Neural progenitor cell (in vitro differentiated cells): ENCODE data around the gene SASH3. TPM values are rescaled to one million over a fixed set of nuclear protein-coding genes. Genes with fewer than 3 reads are reported as not detected.

Source experiments
- DNase-seq: peaks from one replicate; pipeline ENCODE4 v3.0.0-alpha.2; 2016; ENCODE audit warnings: low spot score
- H2AFZ ChIP-seq: fragments of 200-600 bp; sonication (generic); replicated peaks from 2 replicates; pipeline ENCODE4 v1.6.1; 2016; ENCODE audit warnings: antibody characterized with exemption
- H3F3A ChIP-seq: fragments of 200-600 bp; sonication (generic); 2 replicates; pipeline ENCODE4 v1.6.1; 2016; ENCODE audit warnings: antibody characterized with exemption, low read depth
- H3K27ac ChIP-seq: fragments of 200-600 bp; sonication (generic); 2 replicates; pipeline ENCODE4 v1.5.1; 2016; ENCODE audit warnings: mild to moderate bottlenecking
- H3K27me3 ChIP-seq: fragments of 200-600 bp; sonication (generic); 2 replicates; pipeline ENCODE4 v1.6.1; 2016; ENCODE audit warnings: mild to moderate bottlenecking, moderate library complexity
- H3K36me3 ChIP-seq: fragments of 200-600 bp; sonication (generic); 2 replicates; pipeline ENCODE4 v1.5.1; 2016
- H3K4me1 ChIP-seq: fragments of 200-600 bp; sonication (generic); 2 replicates; pipeline ENCODE4 v1.6.1; 2016; ENCODE audit warnings: mixed run types
- H3K4me2 ChIP-seq: fragments of 200-600 bp; sonication (generic); 2 replicates; pipeline ENCODE4 v1.6.1; 2016
- H3K4me3 ChIP-seq: fragments of 200-600 bp; sonication (generic); 2 replicates; pipeline ENCODE4 v1.5.1; 2016
- H3K79me2 ChIP-seq: fragments of 200-600 bp; sonication (generic); 2 replicates; pipeline ENCODE4 v1.6.1; 2016; ENCODE audit warnings: low read depth
- H3K9ac ChIP-seq: fragments of 200-600 bp; sonication (generic); 2 replicates; pipeline ENCODE4 v1.6.1; 2016
- H3K9me3 ChIP-seq: fragments of 200-600 bp; sonication (generic); 2 replicates; pipeline ENCODE4 v1.5.1; 2016; ENCODE audit warnings: low read depth
- H4K20me1 ChIP-seq: fragments of 200-600 bp; sonication (generic); 2 replicates; pipeline ENCODE4 v1.6.1; 2016; ENCODE audit warnings: low read depth
- H3K27ac Mint-ChIP-seq: 3 replicates; pipeline ENCODE4 v1.8.0; 2021; ENCODE audit warnings: mixed read lengths
- H3K27me3 Mint-ChIP-seq: 2 replicates; pipeline ENCODE4 v1.8.0; 2022; ENCODE audit warnings: low read depth, mild to moderate bottlenecking, inconsistent platforms, moderate library complexity, mixed read lengths; ENCODE audit not compliant: insufficient read depth
- H3K36me3 Mint-ChIP-seq: 3 replicates; pipeline ENCODE4 v1.8.0; 2021; ENCODE audit warnings: mixed read lengths
- H3K4me1 Mint-ChIP-seq: 3 replicates; pipeline ENCODE4 v1.8.0; 2021; ENCODE audit warnings: mixed read lengths
- H3K4me3 Mint-ChIP-seq: 3 replicates; pipeline ENCODE4 v1.8.0; 2021; ENCODE audit warnings: mild to moderate bottlenecking, moderate library complexity, mixed read lengths
- H3K9me3 Mint-ChIP-seq: 3 replicates; pipeline ENCODE4 v1.8.0; 2020; ENCODE audit warnings: mixed read lengths
- EZH2 ChIP-seq: fragments of 200-600 bp; sonication (generic); IDR thresholded peaks from 2 replicates; pipeline ENCODE4 v1.6.1; 2017; ENCODE audit warnings: antibody characterized with exemption, mild to moderate bottlenecking, moderate library complexity
- EZH2phosphoT487 ChIP-seq: fragments of 200-600 bp; sonication (generic); IDR thresholded peaks from 2 replicates; pipeline ENCODE4 v1.6.1; 2017; ENCODE audit warnings: antibody characterized with exemption
- total RNA-seq: library from RNA; depleted of rRNA; stranded (reverse); fragments of >200 nt; gene quantifications from 2 replicates; pipeline ENCODE4 v1.2.3, GENCODE V29; 2015; ENCODE audit warnings: low replicate concordance
- TF ChIP-seq, protein P1 (sequence below): fragments of 200-600 bp; sonication (generic); IDR thresholded peaks from 2 replicates; pipeline ENCODE4 v1.5.1; 2017; ENCODE audit warnings: antibody characterized with exemption, mild to moderate bottlenecking

Gene SASH3
- total RNA-seq, 1 donor from 2014 or later, result not detected

DNA sequence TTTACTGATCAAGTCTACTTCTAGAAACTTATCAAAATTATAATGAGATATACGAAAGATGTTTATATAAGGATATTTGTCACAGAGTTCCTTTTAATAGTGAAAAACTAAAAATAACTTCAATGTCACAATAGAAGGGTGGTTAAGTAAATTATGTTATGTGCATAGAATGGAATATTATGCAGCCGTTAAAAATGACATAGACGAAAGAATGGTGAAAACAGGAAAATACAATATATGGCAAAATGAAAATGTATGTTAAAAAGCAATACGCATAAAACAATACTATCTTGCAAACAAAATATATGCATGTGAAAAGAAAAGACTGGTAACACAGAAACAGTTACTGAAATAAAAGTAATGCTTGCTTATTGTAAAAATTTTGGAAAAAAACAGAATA is 44.9 kb downstream of the SASH3 start:
- Mint-ChIP-seq H3K4me1 (peaks cover 5% of the 10 kb centered on the region), H3K9me3 (no peaks in the 10 kb centered on the region), H3K36me3 (peaks cover 40% of the 10 kb centered on the region), H3K4me3 (no peak overlapping the region), H3K27me3 (peaks cover 2% of the 10 kb centered on the region), H3K27ac (no peak overlapping the region)
- Histone ChIP-seq H3K4me2 (no peak overlapping the region), H3K4me1 (no peaks in the 10 kb centered on the region), H3K36me3 (no peaks in the 10 kb centered on the region), H3K27me3 (no peaks in the 10 kb centered on the region), H2AFZ (no peak overlapping the region), H3K9ac (no peak overlapping the region), H3K9me3 (peaks cover 7% of the 10 kb centered on the region), H3F3A (no peaks in the 10 kb centered on the region), H3K4me3 (no peak overlapping the region), H3K79me2 (no peaks in the 10 kb centered on the region), H4K20me1 (no peaks in the 10 kb centered on the region), H3K27ac (no peak overlapping the region)
- no peak for DNase-seq
- no peak for TF ChIP-seq EZH2
- TF ChIP-seq, protein P1, sequence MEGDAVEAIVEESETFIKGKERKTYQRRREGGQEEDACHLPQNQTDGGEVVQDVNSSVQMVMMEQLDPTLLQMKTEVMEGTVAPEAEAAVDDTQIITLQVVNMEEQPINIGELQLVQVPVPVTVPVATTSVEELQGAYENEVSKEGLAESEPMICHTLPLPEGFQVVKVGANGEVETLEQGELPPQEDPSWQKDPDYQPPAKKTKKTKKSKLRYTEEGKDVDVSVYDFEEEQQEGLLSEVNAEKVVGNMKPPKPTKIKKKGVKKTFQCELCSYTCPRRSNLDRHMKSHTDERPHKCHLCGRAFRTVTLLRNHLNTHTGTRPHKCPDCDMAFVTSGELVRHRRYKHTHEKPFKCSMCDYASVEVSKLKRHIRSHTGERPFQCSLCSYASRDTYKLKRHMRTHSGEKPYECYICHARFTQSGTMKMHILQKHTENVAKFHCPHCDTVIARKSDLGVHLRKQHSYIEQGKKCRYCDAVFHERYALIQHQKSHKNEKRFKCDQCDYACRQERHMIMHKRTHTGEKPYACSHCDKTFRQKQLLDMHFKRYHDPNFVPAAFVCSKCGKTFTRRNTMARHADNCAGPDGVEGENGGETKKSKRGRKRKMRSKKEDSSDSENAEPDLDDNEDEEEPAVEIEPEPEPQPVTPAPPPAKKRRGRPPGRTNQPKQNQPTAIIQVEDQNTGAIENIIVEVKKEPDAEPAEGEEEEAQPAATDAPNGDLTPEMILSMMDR, result no peak
- TF ChIP-seq EZH2phosphoT487, result no peak

DNA sequence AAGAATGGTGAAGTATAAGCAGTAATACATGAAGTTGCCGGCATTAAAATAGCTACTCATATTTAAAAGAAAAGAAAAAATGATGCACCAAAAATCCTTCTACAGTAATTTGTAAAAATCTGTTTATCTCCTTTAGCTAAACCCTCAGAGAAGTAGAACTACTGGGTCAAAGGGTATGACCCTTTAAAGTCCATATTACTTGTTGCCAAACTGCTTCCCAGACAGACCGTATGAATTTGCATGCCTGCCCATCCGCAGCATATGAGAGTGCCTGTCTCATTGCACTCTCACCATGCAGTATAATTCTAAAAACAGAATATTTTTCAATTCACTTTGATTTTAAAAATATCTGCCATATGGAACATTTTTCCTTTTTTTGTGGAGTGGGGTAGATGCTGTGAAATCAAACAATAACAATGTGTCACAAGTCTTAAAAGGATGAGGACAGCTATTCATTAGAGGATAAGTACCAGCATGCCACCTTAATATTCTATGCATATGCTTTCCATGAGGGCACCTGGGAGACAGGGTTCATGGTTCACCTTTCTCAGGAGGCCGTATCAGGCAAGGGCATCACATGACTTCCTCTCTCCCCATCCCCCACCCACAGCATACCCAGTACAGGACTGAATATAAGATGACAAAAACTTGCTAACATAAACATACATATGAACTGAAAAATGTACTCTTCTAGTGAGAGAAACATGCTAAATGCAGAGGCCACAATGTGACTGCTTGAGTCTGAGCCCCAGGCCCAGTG is 46.2 kb downstream of the SASH3 start:
- H3K27me3 ChIP-seq, result no peaks in the 10 kb centered on the region
- no peak overlapping the region for H3K4me3 Mint-ChIP-seq
- no peak overlapping the region for H3K4me3 ChIP-seq
- peaks cover 6% of the 10 kb centered on the region for H3K4me1 ChIP-seq
- peaks cover 2% of the 10 kb centered on the region for H3K27me3 Mint-ChIP-seq
- H3K36me3 Mint-ChIP-seq, result peaks cover 42% of the 10 kb centered on the region
- H3K27ac Mint-ChIP-seq, result peak overlapping the region; percentile 29
- no peak overlapping the region for H3K4me2 ChIP-seq
- no peaks in the 10 kb centered on the region for H3K36me3 ChIP-seq
- no peak for DNase-seq
- H3F3A ChIP-seq, result no peaks in the 10 kb centered on the region
- H2AFZ ChIP-seq, result no peak overlapping the region
- TF ChIP-seq, protein P1, result no peak
- TF ChIP-seq EZH2phosphoT487 (no peak), EZH2 (no peak)
- peaks cover 7% of the 10 kb centered on the region for H3K9me3 ChIP-seq
- no peaks in the 10 kb centered on the region for H4K20me1 ChIP-seq
- H3K9ac ChIP-seq, result no peak overlapping the region
- H3K79me2 ChIP-seq, result no peaks in the 10 kb centered on the region
- no peaks in the 10 kb centered on the region for H3K9me3 Mint-ChIP-seq
- peaks cover 5% of the 10 kb centered on the region for H3K4me1 Mint-ChIP-seq
- H3K27ac ChIP-seq, result no peak overlapping the region

- no peak overlapping the region for H3K27ac Mint-ChIP-seq
- Histone ChIP-seq H3F3A (no peaks in the 10 kb centered on the region), H3K9ac (no peak overlapping the region), H3K4me3 (no peak overlapping the region), H3K79me2 (peaks cover 9% of the 10 kb centered on the region), H3K4me2 (no peak overlapping the region), H4K20me1 (no peaks in the 10 kb centered on the region), H3K27ac (peak overlapping the region; percentile 23), H3K36me3 (no peaks in the 10 kb centered on the region), H3K4me1 (peaks cover 23% of the 10 kb centered on the region), H3K9me3 (peaks cover 3% of the 10 kb centered on the region), H3K27me3 (no peaks in the 10 kb centered on the region), H2AFZ (no peak overlapping the region)
- H3K4me1 Mint-ChIP-seq, result peaks cover 12% of the 10 kb centered on the region
- peaks cover 37% of the 10 kb centered on the region for H3K36me3 Mint-ChIP-seq
- no peak overlapping the region for H3K4me3 Mint-ChIP-seq
- no peak for DNase-seq
- no peaks in the 10 kb centered on the region for H3K9me3 Mint-ChIP-seq
- TF ChIP-seq EZH2phosphoT487 (no peak), EZH2 (no peak)
- TF ChIP-seq, protein P1, result no peak
- no peaks in the 10 kb centered on the region for H3K27me3 Mint-ChIP-seq
Observed at GRCh38 chrX:129830494-129830893, 50.7 kb downstream of the SASH3 start.
